GM12864 (cell line): ENCODE data around the gene TSHR.
"Not testable (repeated sequence)": the region's sequence is repeated elsewhere in the genome, so short reads cannot be mapped to it uniquely, and the experiment has no call there.

Source experiments
- DNase-seq: peaks from one replicate; pipeline ENCODE4 v3.0.0-alpha.2; 2011; ENCODE audit warnings: low read depth
- H3K4me3 ChIP-seq: 2 replicates; pipeline ENCODE4 v1.5.1; 2011; ENCODE audit warnings: mild to moderate bottlenecking, low read depth, low read length, control low read depth
- TF ChIP-seq, protein P1 (sequence below): IDR thresholded peaks from 2 replicates; pipeline ENCODE4 v1.5.1; 2011; ENCODE audit warnings: low read depth, mild to moderate bottlenecking, moderate library complexity, low read length, control low read depth, inconsistent platforms; ENCODE audit errors: missing control alignments

TSHR gene

GRCh38 chr14:80955416-80955941 is at the start of gene TSHR:
Gene TSHR (plus strand): TSS chr14:80955621. CDS start chr14:80955681, 60 bp downstream.
- peak within 1 kb of the TSS; percentile 36 for H3K4me3 ChIP-seq
- DNase-seq: no peak
- TF ChIP-seq, protein P1, sequence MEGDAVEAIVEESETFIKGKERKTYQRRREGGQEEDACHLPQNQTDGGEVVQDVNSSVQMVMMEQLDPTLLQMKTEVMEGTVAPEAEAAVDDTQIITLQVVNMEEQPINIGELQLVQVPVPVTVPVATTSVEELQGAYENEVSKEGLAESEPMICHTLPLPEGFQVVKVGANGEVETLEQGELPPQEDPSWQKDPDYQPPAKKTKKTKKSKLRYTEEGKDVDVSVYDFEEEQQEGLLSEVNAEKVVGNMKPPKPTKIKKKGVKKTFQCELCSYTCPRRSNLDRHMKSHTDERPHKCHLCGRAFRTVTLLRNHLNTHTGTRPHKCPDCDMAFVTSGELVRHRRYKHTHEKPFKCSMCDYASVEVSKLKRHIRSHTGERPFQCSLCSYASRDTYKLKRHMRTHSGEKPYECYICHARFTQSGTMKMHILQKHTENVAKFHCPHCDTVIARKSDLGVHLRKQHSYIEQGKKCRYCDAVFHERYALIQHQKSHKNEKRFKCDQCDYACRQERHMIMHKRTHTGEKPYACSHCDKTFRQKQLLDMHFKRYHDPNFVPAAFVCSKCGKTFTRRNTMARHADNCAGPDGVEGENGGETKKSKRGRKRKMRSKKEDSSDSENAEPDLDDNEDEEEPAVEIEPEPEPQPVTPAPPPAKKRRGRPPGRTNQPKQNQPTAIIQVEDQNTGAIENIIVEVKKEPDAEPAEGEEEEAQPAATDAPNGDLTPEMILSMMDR: no peak

- no peak overlapping the region for H3K4me3 ChIP-seq
- DNase-seq: no peak
- TF ChIP-seq, protein P1: no peak
These were observed 49.1 kb upstream of the TSHR start for GRCh38 chr14:80906336-80906735.

- no peak overlapping the region for H3K4me3 ChIP-seq
- TF ChIP-seq, protein P1: no peak
- DNase-seq: no peak
These were observed 48.5 kb upstream of the TSHR start for GRCh38 chr14:80906946-80907345.

DNA sequence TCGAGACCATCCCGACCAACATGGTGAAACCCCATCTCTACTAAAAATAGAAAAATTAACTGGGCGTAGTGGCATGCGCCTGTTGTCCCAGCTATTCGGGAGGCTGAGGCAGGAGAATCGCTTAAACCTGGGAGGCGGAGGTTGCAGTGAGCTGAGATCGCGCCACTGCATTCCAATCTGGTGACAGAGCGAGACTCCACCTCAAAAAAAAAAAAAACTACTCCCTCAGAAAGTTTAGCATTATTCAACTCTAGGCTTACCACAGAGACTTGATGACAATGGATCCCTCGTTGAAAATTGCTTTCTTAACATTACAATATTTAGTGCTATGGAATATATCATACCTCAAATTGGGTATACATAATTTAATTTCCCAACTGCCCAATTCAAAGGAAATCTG is 43.4 kb upstream of the TSHR start:
- not testable (repeated sequence) for H3K4me3 ChIP-seq, DNase-seq

- TF ChIP-seq, protein P1: no peak
- no peak for DNase-seq
- H3K4me3 ChIP-seq: no peak overlapping the region
These were observed 35.8 kb upstream of the TSHR start for GRCh38 chr14:80919622-80920021.

DNA sequence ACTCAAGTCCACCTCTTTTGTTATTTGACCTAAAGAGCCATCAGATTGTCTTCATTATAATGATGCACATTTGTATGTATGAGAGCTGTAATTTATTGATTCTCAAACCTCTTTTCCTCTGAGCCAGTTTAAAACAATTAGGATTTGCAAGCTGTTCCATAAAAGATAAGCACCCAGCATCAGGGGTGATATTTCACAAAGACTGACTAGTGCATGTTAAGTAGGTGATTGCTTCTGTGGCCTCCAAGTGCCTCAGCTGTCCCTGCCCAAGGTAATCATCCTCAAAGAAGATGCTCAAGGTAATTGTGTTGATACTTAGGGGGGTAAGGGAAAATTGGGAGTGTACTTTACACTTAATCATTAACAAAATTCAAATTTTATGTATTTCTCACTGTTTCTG is 32.1 kb upstream of the TSHR start:
- TF ChIP-seq, protein P1: no peak
- H3K4me3 ChIP-seq: no peak overlapping the region
- no peak for DNase-seq

- TF ChIP-seq, protein P1: no peak
- DNase-seq: no peak
- no peak overlapping the region for H3K4me3 ChIP-seq
These were observed 30.9 kb upstream of the TSHR start for GRCh38 chr14:80924365-80925103.
